ENCODE results near the gene DPPA4. TPM values are rescaled to one million over a fixed set of nuclear protein-coding genes. Genes with fewer than 3 reads are reported as not detected.

The DPPA4 gene
- total RNA-seq, 4 donors from 2014 or later = 0.90 TPM; not detected in 3

- intact Hi-C loops (cut with DNase I; ENCODE audit: low total_unique reads) = no loop called here
- H3K4me3 ChIP-seq = no peak overlapping the region
- no peaks in the 10 kb centered on the region for H3K36me3 ChIP-seq
- no peak for TF ChIP-seq POLR2A (IDR thresholded peaks at IDR 0.05)
- TF ChIP-seq, protein P1, sequence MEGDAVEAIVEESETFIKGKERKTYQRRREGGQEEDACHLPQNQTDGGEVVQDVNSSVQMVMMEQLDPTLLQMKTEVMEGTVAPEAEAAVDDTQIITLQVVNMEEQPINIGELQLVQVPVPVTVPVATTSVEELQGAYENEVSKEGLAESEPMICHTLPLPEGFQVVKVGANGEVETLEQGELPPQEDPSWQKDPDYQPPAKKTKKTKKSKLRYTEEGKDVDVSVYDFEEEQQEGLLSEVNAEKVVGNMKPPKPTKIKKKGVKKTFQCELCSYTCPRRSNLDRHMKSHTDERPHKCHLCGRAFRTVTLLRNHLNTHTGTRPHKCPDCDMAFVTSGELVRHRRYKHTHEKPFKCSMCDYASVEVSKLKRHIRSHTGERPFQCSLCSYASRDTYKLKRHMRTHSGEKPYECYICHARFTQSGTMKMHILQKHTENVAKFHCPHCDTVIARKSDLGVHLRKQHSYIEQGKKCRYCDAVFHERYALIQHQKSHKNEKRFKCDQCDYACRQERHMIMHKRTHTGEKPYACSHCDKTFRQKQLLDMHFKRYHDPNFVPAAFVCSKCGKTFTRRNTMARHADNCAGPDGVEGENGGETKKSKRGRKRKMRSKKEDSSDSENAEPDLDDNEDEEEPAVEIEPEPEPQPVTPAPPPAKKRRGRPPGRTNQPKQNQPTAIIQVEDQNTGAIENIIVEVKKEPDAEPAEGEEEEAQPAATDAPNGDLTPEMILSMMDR (IDR thresholded peaks at IDR 0.05) = no peak
- H3K9me3 ChIP-seq = no peaks in the 10 kb centered on the region
- no peaks in the 10 kb centered on the region for H3K27me3 ChIP-seq
- no peaks in the 10 kb centered on the region for H3K4me1 ChIP-seq
- DNase-seq = no peak
- H3K27ac ChIP-seq = no peak overlapping the region
Measured at GRCh38 chr3:109351231-109351630, 13.9 kb upstream of the DPPA4 start.

GRCh38 chr3:109346770-109347295 lies 9.5 kb upstream of the DPPA4 start:
- H3K36me3 ChIP-seq = no peaks in the 10 kb centered on the region
- H3K4me3 ChIP-seq = no peak overlapping the region
- DNase-seq = no peak
- no peaks in the 10 kb centered on the region for H3K9me3 ChIP-seq
- no peaks in the 10 kb centered on the region for H3K27me3 ChIP-seq
- no peak overlapping the region for H3K27ac ChIP-seq
- H3K4me1 ChIP-seq = no peaks in the 10 kb centered on the region
- TF ChIP-seq POLR2A (IDR thresholded peaks at IDR 0.05) = no peak
- TF ChIP-seq, protein P1 (IDR thresholded peaks at IDR 0.05) = no peak
- intact Hi-C loops (cut with DNase I; ENCODE audit: low total_unique reads) = no loop called here

GRCh38 chr3:109346099-109346498 lies 8.8 kb upstream of the DPPA4 start:
- no peak overlapping the region for H3K4me3 ChIP-seq
- no peak for DNase-seq
- H3K4me1 ChIP-seq = no peaks in the 10 kb centered on the region
- H3K27ac ChIP-seq = no peak overlapping the region
- no peak for TF ChIP-seq POLR2A (IDR thresholded peaks at IDR 0.05)
- TF ChIP-seq, protein P1 (IDR thresholded peaks at IDR 0.05) = no peak
- intact Hi-C loops (cut with DNase I; ENCODE audit: low total_unique reads) = no loop called here
- H3K9me3 ChIP-seq = no peaks in the 10 kb centered on the region
- no peaks in the 10 kb centered on the region for H3K27me3 ChIP-seq
- no peaks in the 10 kb centered on the region for H3K36me3 ChIP-seq

DNA sequence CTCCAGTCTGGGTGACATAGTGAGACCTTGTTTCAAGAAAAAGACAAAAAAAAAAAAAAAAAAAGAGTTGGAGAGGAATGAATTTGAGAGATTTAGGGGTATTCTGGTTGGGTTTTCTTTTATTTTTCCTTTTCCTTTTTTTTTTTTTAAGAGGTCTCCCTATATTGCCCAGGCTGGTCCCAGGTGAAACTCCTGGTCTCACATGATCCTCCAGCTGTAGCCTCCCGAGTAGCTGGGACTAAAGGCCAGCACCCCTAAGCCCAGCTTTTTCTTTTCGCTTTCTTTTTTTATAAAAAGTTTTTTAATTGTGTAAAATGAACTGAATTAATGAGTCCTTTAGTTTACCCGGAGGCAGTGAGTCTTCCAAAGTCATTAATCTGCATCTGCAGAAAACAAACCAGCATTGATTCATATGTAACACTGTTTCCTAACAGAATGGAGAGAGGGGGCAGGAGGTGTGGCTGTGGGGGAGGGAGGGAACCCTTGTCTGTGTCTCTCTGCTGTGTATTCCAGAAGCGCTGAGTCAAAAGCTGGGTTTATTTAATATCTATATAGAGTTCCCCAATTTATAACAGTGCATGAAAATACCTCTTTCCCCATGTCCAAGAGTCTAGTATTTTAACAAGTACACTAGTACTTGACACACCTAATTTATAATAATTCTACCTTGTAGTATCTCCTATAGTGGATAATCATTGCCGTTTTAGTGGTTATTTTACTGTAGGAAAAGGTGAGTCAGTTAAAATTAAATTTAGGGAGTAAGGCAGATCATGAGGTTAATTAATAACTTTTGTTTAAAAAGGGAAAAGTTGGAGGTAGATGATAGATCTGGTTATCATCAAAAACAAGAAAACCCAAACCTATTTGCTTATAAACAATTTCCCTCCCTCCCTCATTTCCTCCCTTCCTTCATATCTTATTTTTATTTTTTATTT lies 2.6 kb upstream of the DPPA4 start:
- Histone ChIP-seq H3K27me3 (no peaks in the 10 kb centered on the region), H3K9me3 (no peaks in the 10 kb centered on the region), H3K27ac (no peak overlapping the region), H3K4me1 (no peaks in the 10 kb centered on the region), H3K4me3 (no peak overlapping the region), H3K36me3 (no peaks in the 10 kb centered on the region)
- DNase-seq = no peak
- TF ChIP-seq POLR2A (IDR thresholded peaks at IDR 0.05) = no peak
- TF ChIP-seq, protein P1 (IDR thresholded peaks at IDR 0.05) = no peak
- intact Hi-C loops (cut with DNase I; ENCODE audit: low total_unique reads) = no loop called here

- TF ChIP-seq, protein P1 (IDR thresholded peaks at IDR 0.05) = no peak
- TF ChIP-seq POLR2A (IDR thresholded peaks at IDR 0.05) = no peak
- DNase-seq = no peak
- intact Hi-C loops (cut with DNase I; ENCODE audit: low total_unique reads) = no loop called here
Measured at GRCh38 chr3:109339197-109339596, 1.9 kb upstream of the DPPA4 start.

More at GRCh38 chr3:109339197-109339596, 1.9 kb upstream of the DPPA4 start:
- H3K4me3 ChIP-seq = no peak overlapping the region
- no peaks in the 10 kb centered on the region for H3K27me3 ChIP-seq
- no peak overlapping the region for H3K27ac ChIP-seq
- H3K9me3 ChIP-seq = no peaks in the 10 kb centered on the region
- H3K4me1 ChIP-seq = no peaks in the 10 kb centered on the region
- H3K36me3 ChIP-seq = no peaks in the 10 kb centered on the region
